H1 (cell line): ENCODE results near the gene CCDC141. TPM values are rescaled to one million over a fixed set of nuclear protein-coding genes. Genes with fewer than 3 reads are reported as not detected.

Experiments used
- CTCF ChIA-PET: fragments of 300-600 bp; sonication (Branson Sonifier 250); formaldehyde crosslinking; loops from one replicate; lab custom pipeline; 2021; ENCODE audit not compliant: partially characterized antibody; lab: Charles Lee
- POLR2A ChIA-PET: fragments of 300-600 bp; sonication (Branson Sonifier 250); formaldehyde crosslinking; loops from one replicate; lab custom pipeline; 2021; ENCODE audit warnings: inconsistent platforms; ENCODE audit not compliant: partially characterized antibody; lab: Charles Lee
- DNase-seq, 2 experiments: peaks; one replicate each; pipeline versions ENCODE4 v3.0.0 to v3.0.0-alpha.2; 2010 to 2022; ENCODE audit warnings: low spot score in 2 of 2, low read depth in 1 of 2, mixed read lengths in 1 of 2
- FAIRE-seq: peaks from 2 replicates; lab custom pipeline; 2011; peaks lifted over from hg19 to GRCh38; lab: Jason Lieb, UNC
- H2AFZ ChIP-seq: 2 replicates; pipeline ENCODE4 v1.8.1; 2012; ENCODE audit warnings: low read length, inconsistent platforms
- H2AK5ac ChIP-seq: 2 replicates; pipeline ENCODE4 v1.6.1; 2013; ENCODE audit warnings: low read depth, low read length
- H2BK120ac ChIP-seq: replicated peaks from 2 replicates; pipeline ENCODE3; 2013; ENCODE audit warnings: low read depth, low read length, inconsistent platforms
- H2BK12ac ChIP-seq: 2 replicates; pipeline ENCODE4 v1.6.1; 2013; ENCODE audit warnings: low read depth, low read length
- H2BK15ac ChIP-seq: 2 replicates; pipeline ENCODE4 v1.6.1; 2013; ENCODE audit warnings: low read length
- H2BK20ac ChIP-seq: 2 replicates; pipeline ENCODE4 v1.6.1; 2013; ENCODE audit warnings: low read length
- H2BK5ac ChIP-seq: 2 replicates; pipeline ENCODE4 v1.6.1; 2013; ENCODE audit warnings: low read depth, low read length
- H3K14ac ChIP-seq: 2 replicates; pipeline ENCODE4 v1.6.1; 2013; ENCODE audit warnings: inconsistent platforms; ENCODE audit not compliant: insufficient read length
- H3K18ac ChIP-seq: 2 replicates; pipeline ENCODE4 v1.6.1; 2013; ENCODE audit warnings: low read length; ENCODE audit errors: extremely low read depth
- H3K23ac ChIP-seq: 2 replicates; pipeline ENCODE4 v1.6.1; 2013; ENCODE audit warnings: inconsistent platforms; ENCODE audit not compliant: insufficient read length
- H3K23me2 ChIP-seq: 2 replicates; pipeline ENCODE4 v1.6.1; 2013; ENCODE audit warnings: low read depth, low read length
- H3K27ac ChIP-seq: 2 replicates; pipeline ENCODE4 v1.6.1; 2011; ENCODE audit warnings: low read depth, low read length, inconsistent platforms
- H3K27me3 ChIP-seq, 4 experiments: replicated peaks in 1 of 4; 1 replicate in 1 of 4; 2 replicates in 3 of 4; pipeline versions ENCODE4 v1.6.1 to v1.8.1; 2011 to 2013; ENCODE audit warnings: low read length in 3 of 4, mild to moderate bottlenecking in 3 of 4, inconsistent platforms in 2 of 4, mixed read lengths in 2 of 4, moderate library complexity in 1 of 4; ENCODE audit not compliant: control insufficient read depth in 3 of 4, insufficient read depth in 3 of 4; ENCODE audit errors: extremely low read depth in 1 of 4
- H3K36me3 ChIP-seq, 4 experiments: 2 replicates each; pipeline versions ENCODE4 v1.6.1 to v1.8.1; 2011 to 2013; ENCODE audit warnings: mild to moderate bottlenecking in 4 of 4, low read length in 3 of 4, moderate library complexity in 2 of 4, control low read depth in 1 of 4, inconsistent platforms in 1 of 4; ENCODE audit not compliant: insufficient read depth in 4 of 4, control insufficient read depth in 2 of 4
- H3K4ac ChIP-seq: replicated peaks from 2 replicates; pipeline ENCODE3; 2013; ENCODE audit warnings: low read length, low read depth, mixed read lengths, inconsistent platforms; ENCODE audit not compliant: insufficient read length
- H3K4me1 ChIP-seq, 4 experiments: replicated peaks in 1 of 4; 1 replicate in 1 of 4; 2 replicates in 3 of 4; pipeline versions ENCODE4 v1.6.1 to v1.8.1; 2011 to 2013; ENCODE audit warnings: low read length in 3 of 4, inconsistent platforms in 2 of 4, mixed read lengths in 1 of 4; ENCODE audit not compliant: insufficient read depth in 4 of 4, control insufficient read depth in 3 of 4
- H3K4me2 ChIP-seq, 2 experiments: 2 replicates each; pipeline versions ENCODE4 v1.6.1 to v1.8.1; 2011 to 2013; ENCODE audit warnings: low read depth in 2 of 2, low read length in 2 of 2, control low read depth in 1 of 2, inconsistent platforms in 1 of 2, mild to moderate bottlenecking in 1 of 2; ENCODE audit not compliant: insufficient read depth in 1 of 2
- H3K4me3 ChIP-seq, 4 experiments: fragments of 200-600, 300-600 bp in 1 of 4; sonication (generic), shearing (Covaris generic), sonication (Bioruptor Twin) in 1 of 4; 2 replicates each; pipeline versions ENCODE4 v1.5.1 to v1.8.1; 2011 to 2016; ENCODE audit warnings: low read length in 4 of 4, low read depth in 3 of 4, control low read depth in 2 of 4, inconsistent platforms in 2 of 4, mild to moderate bottlenecking in 2 of 4, mixed read lengths in 1 of 4, moderate library complexity in 1 of 4; ENCODE audit not compliant: insufficient read depth in 2 of 4; ENCODE audit errors: extremely low read depth in 1 of 4
- H3K56ac ChIP-seq: replicated peaks from 2 replicates; pipeline ENCODE3; 2013; ENCODE audit warnings: low read depth, mild to moderate bottlenecking, mixed read lengths, low read length, inconsistent platforms; ENCODE audit not compliant: insufficient read length
- H3K79me1 ChIP-seq: 2 replicates; pipeline ENCODE4 v1.6.1; 2013; ENCODE audit warnings: low read depth, low read length, control low read depth
- H3K79me2 ChIP-seq, 2 experiments: 2 replicates each; pipeline versions ENCODE4 v1.6.1 to v1.8.1; 2012 to 2013; ENCODE audit warnings: low read length in 2 of 2, mild to moderate bottlenecking in 2 of 2, inconsistent platforms in 1 of 2; ENCODE audit not compliant: insufficient read depth in 2 of 2, control insufficient read depth in 1 of 2
- H3K9ac ChIP-seq, 4 experiments: replicated peaks in 1 of 4; 1 replicate in 1 of 4; 2 replicates in 3 of 4; pipeline versions ENCODE4 v1.6.1 to v1.8.1; 2011 to 2013; ENCODE audit warnings: low read depth in 3 of 4, low read length in 3 of 4, control low read depth in 2 of 4, mild to moderate bottlenecking in 2 of 4, moderate library complexity in 2 of 4, inconsistent platforms in 1 of 4; ENCODE audit errors: extremely low read depth in 1 of 4
- H3K9me3 ChIP-seq, 2 experiments: 2 replicates each; pipeline versions ENCODE4 v1.6.1 to v1.8.1; 2012 to 2013; ENCODE audit warnings: mild to moderate bottlenecking in 2 of 2, moderate library complexity in 2 of 2, control low read depth in 1 of 2, inconsistent platforms in 1 of 2, low read depth in 1 of 2, low read length in 1 of 2, mixed read lengths in 1 of 2; ENCODE audit not compliant: insufficient read depth in 2 of 2
- H4K20me1 ChIP-seq, 2 experiments: replicated peaks in 1 of 2; 2 replicates each; pipeline versions ENCODE3 to v1.8.1; 2011 to 2013; ENCODE audit warnings: inconsistent platforms in 2 of 2, low read length in 2 of 2, mild to moderate bottlenecking in 1 of 2; ENCODE audit not compliant: insufficient read depth in 2 of 2, control insufficient read depth in 1 of 2
- H4K5ac ChIP-seq: 2 replicates; pipeline ENCODE4 v1.6.1; 2013; ENCODE audit warnings: low read length, low read depth, mixed read lengths, inconsistent platforms; ENCODE audit not compliant: insufficient read length
- H4K8ac ChIP-seq: 2 replicates; pipeline ENCODE4 v1.8.0; 2013; ENCODE audit warnings: mild to moderate bottlenecking, moderate library complexity, low read length, inconsistent platforms; ENCODE audit not compliant: insufficient read depth; ENCODE audit errors: extremely low read depth
- H4K91ac ChIP-seq: replicated peaks from 2 replicates; pipeline ENCODE3; 2013; ENCODE audit warnings: low read length, mixed read lengths, inconsistent platforms; ENCODE audit not compliant: insufficient read length
- CBX5 ChIP-seq: fragments of 300-800, 300-1000 bp; sonication (generic); IDR thresholded peaks from 2 replicates; pipeline ENCODE4 v1.7.1; 2016; ENCODE audit warnings: antibody characterized with exemption, low read length, low read depth
- CEBPB ChIP-seq: IDR thresholded peaks from 2 replicates; pipeline ENCODE4 v1.6.1; 2012; ENCODE audit warnings: low read depth, low read length
- HDAC2 ChIP-seq, 2 experiments: fragments of 300-600 bp in 1 of 2; sonication (generic) in 1 of 2; IDR thresholded peaks; 2 replicates each; pipeline ENCODE4 v1.6.1; 2011 to 2012; ENCODE audit warnings: low read depth in 2 of 2, low read length in 2 of 2, mild to moderate bottlenecking in 2 of 2, moderate library complexity in 2 of 2, borderline replicate concordance in 1 of 2, inconsistent platforms in 1 of 2
- HDAC6 ChIP-seq: IDR thresholded peaks from one replicate; pipeline ENCODE4 v1.7.1; 2012; ENCODE audit warnings: low read depth, mild to moderate bottlenecking, inconsistent platforms, low read length, moderate library complexity
- POLR2A ChIP-seq, 2 experiments: IDR thresholded peaks; 1 replicate in 1 of 2; 2 replicates in 1 of 2; pipeline ENCODE4 v1.6.1; 2011; ENCODE audit warnings: low read depth in 2 of 2, low read length in 2 of 2, mild to moderate bottlenecking in 2 of 2; ENCODE audit errors: control extremely low read depth in 1 of 2
- POLR2AphosphoS5 ChIP-seq: IDR thresholded peaks from 2 replicates; pipeline ENCODE4 v1.6.1; 2011; ENCODE audit warnings: low read depth, low read length
- RNF2 ChIP-seq: fragments of 200-900, 300-1000 bp; sonication (generic); IDR thresholded peaks from 2 replicates; pipeline ENCODE4 v1.7.1; 2016; ENCODE audit warnings: borderline replicate concordance, low read depth, mild to moderate bottlenecking, antibody characterized with exemption, low read length; ENCODE audit not compliant: poor library complexity, severe bottlenecking; ENCODE audit errors: missing control alignments
- SP1 ChIP-seq: IDR thresholded peaks from 2 replicates; pipeline ENCODE4 v1.6.1; 2011; ENCODE audit warnings: low read depth, low read length
- WGBS, 2 experiments: shearing (Covaris generic) in 1 of 2; methylation state at CpG; one replicate each; pipeline versions ENCODE4 v1.1.6 to v1.1.7; 2013 to 2015; ENCODE audit warnings: low lambda C conversion rate in 2 of 2, mixed read lengths in 2 of 2, inconsistent platforms in 1 of 2, low coverage in 1 of 2, missing lambda C conversion rate in 1 of 2; ENCODE audit not compliant: insufficient replicate concordance in 2 of 2, insufficient coverage in 1 of 2, insufficient read length in 1 of 2; ENCODE audit errors: extremely low coverage in 1 of 2, missing lambda C conversion rate in 1 of 2; 5-methylcytosine and 5-hydroxymethylcytosine counted together
- polyA plus RNA-seq, 7 experiments: library from polyadenylated mRNA; depleted of rRNA in 3 of 7; stranded (reverse) in 5 of 7; unstranded in 2 of 7; fragments of >200 nt in 5 of 7; fragments of 200-250 nt in 2 of 7; gene quantifications; 1 replicate in 5 of 7; 2 replicates in 1 of 7; 4 replicates in 1 of 7; pipeline versions ENCODE4 v1.2.1 to v1.2.3, GENCODE V29; 2011 to 2013; ENCODE audit warnings: missing spikeins in 2 of 7, mixed read lengths in 2 of 7
- total RNA-seq: library from RNA; stranded (reverse); fragmentation: NEBNext Ultra II Directional; extraction: Animal tissue kit (Norgen Biotek cat#: 25700); gene quantifications from 2 replicates; pipeline ENCODE4 v1.2.1, GENCODE V29; 2021
- TF ChIP-seq, protein P1 (sequence below): IDR thresholded peaks from 2 replicates; pipeline ENCODE4 v1.6.1; 2011; ENCODE audit warnings: low read length, improper control_type of control experiment
- TF ChIP-seq, protein P2 (sequence below): IDR thresholded peaks from 2 replicates; pipeline ENCODE4 v1.6.1; 2012; ENCODE audit warnings: inconsistent platforms

CCDC141 gene
- total and polyA plus RNA-seq, 2 of the 8 experiments (the other 6 are each of a cell fraction or from before 2014, with no cell fraction given): 0.56 to 21.6 TPM

GRCh38 chr2:178859730-178860129, 190.2 kb downstream of the CCDC141 start:
- FAIRE-seq (no peak), DNase-seq (no peak)
- Histone ChIP-seq H3K4me2 (no peak overlapping the region), H2BK15ac (no peak overlapping the region), H2BK120ac (no peak overlapping the region), H2AFZ (no peak overlapping the region), H3K79me2 (no peaks in the 10 kb centered on the region), H3K4me1 (peaks cover 0 to 9% (median 4%) of the 10 kb centered on the region in 4 experiments; a peak in 4 of 7 replicates), H4K91ac (no peak overlapping the region), H3K9ac (no peak overlapping the region), H3K36me3 (0 out of 8 replicates have a peak, but pooled peaks cover 0 to 2% (median 0%) of the 10 kb centered on the region in 4 experiments), H3K23me2 (no peaks in the 10 kb centered on the region), H3K14ac (no peak overlapping the region), H2BK12ac (no peak overlapping the region), H3K56ac (no peak overlapping the region), H4K5ac (no peak overlapping the region), H2AK5ac (no peak overlapping the region), H3K79me1 (no peaks in the 10 kb centered on the region), H3K27me3 (no peaks in the 10 kb centered on the region), H3K27ac (no peak overlapping the region), H3K9me3 (no peaks in the 10 kb centered on the region), H3K4ac (no peak overlapping the region), H3K23ac (no peak overlapping the region), H4K8ac (no peak overlapping the region), H2BK5ac (no peak overlapping the region), H2BK20ac (no peak overlapping the region), H3K18ac (no peak overlapping the region), H4K20me1 (no peaks in the 10 kb centered on the region), H3K4me3 (no peak overlapping the region)
- POLR2A ChIA-PET: interaction anchor here (1.0 kb wide), 1 partner anchor 9 kb away, joined by 3 read pairs; no protein-coding TSS in a partner anchor
- 81% methylated on average over 2 of the region's 2 CpGs; no CpG with 5 or more reads in 1 of the 2 experiments for WGBS, 2 experiments
- TF ChIP-seq, protein P1, sequence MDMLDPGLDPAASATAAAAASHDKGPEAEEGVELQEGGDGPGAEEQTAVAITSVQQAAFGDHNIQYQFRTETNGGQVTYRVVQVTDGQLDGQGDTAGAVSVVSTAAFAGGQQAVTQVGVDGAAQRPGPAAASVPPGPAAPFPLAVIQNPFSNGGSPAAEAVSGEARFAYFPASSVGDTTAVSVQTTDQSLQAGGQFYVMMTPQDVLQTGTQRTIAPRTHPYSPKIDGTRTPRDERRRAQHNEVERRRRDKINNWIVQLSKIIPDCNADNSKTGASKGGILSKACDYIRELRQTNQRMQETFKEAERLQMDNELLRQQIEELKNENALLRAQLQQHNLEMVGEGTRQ: no peak
- TF ChIP-seq POLR2A (IDR thresholded peaks at IDR 0.05; ENCODE audit: control extremely low read depth in 1 of 2, low read depth in 2 of 2, low read length in 2 of 2): no peak
- TF ChIP-seq HDAC6: no peak
- TF ChIP-seq RNF2: no peak
- TF ChIP-seq, protein P2, sequence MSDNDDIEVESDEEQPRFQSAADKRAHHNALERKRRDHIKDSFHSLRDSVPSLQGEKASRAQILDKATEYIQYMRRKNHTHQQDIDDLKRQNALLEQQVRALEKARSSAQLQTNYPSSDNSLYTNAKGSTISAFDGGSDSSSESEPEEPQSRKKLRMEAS: no peak
- no peak for TF ChIP-seq HDAC2 (IDR thresholded peaks at IDR 0.05; ENCODE audit: borderline replicate concordance in 1 of 2, low read depth in 2 of 2, low read length in 2 of 2)
- TF ChIP-seq POLR2AphosphoS5: no peak
- TF ChIP-seq SP1: no peak
- TF ChIP-seq CEBPB: no peak
- no peak for TF ChIP-seq CBX5
- CTCF ChIA-PET: interaction anchor here (0.5 to 1.1 kb wide), 4 partner anchors 10 to 160 kb away, joined by 3 to 4 read pairs (median 3); no protein-coding TSS in a partner anchor
